Islet precursor cell (in vitro differentiated cells): Measurements from ENCODE around the gene SARS1.
"Not testable (repeated sequence)": the region's sequence is repeated elsewhere in the genome, so short reads cannot be mapped to it uniquely, and the experiment has no call there.

Source experiments
- DNase-seq: peaks from one replicate; pipeline ENCODE4 v3.0.0-alpha.2; 2018

Gene SARS1

DNA sequence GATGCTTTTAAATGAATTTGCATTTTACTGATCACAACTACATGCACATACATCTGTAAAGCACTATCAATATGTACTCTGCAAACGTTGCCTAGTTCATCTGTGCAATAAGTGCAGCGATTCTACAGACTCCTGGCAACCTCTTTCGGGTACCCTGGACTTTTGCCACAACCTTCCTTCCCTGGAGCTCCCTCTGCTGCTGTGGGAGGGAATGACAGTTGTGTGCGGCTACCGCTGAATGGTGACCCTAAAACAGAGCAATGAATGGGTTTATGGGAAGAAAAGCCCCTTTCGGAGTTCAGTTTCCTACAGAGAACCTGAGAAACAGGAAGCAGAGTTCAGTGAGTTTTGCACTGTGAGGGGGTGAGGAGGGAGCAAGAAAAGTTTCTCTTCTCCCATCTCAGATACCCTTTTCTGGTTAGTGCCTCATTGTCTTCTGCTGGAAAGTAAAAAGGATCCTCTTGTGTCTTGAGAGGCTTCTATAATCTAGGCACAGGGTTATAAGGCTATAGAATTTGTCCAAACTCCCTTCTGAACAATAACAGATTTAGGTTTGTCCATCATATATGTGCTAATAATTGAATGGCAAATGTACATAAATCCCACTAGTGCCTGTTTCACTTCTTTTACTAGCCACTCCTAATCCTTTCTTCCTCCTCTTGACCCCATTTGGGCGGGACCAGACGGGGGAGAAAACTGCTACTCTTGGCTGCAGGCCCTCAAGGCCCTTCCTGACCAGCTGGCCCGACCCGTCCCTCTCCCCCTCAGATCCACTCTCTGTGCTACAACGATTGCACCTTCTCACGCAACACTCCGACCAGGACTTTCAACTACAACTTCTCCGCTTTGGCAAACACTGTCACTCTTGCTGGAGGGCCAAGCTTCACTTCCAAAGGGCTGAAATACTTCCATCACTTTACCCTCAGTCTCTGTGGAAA lies 19.8 kb upstream of the SARS1 start:
- peak; percentile 71 for DNase-seq

DNA sequence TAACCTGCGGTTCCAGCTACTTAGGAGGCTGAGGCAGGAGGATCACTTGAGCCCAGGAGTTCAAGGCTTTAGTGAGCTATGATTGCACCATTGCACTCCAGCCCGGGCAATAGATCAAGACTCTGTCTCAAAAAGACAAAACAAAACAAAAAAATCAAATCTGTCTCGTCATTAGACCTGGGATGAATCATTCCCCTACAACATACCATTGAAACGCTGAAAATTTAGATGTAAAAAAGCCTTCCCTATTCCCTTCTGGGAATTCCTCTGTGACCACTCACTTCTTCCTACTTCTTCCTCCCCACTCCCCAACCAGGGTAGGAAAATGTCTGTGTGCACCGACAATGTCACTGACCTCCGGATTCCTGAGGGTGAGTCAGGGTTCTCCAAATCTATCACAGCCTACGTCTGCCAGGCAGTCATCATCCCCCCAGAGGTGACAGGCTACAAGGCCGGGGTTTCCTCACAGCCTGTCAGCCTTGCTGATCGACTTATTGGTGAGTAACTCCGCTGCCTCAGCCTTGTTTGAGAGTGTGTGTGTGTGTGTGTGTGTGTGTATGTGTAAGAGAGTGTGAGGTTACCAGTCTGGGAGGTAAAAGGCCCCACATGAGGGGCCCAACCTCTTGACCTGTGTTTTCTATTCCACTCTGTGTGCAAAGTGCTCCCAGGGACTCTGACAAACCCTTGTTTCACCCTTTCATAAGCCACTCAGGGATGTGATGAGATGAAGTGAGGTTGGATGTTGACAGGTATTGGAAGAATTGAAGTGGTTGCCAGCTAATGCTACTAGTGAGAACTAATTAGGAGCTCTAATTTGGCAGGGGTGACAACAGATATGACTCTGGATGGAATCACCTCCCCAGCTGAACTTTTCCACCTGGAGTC lies 16.3 kb upstream of the SARS1 start:
- peak; percentile 99 for DNase-seq

DNA sequence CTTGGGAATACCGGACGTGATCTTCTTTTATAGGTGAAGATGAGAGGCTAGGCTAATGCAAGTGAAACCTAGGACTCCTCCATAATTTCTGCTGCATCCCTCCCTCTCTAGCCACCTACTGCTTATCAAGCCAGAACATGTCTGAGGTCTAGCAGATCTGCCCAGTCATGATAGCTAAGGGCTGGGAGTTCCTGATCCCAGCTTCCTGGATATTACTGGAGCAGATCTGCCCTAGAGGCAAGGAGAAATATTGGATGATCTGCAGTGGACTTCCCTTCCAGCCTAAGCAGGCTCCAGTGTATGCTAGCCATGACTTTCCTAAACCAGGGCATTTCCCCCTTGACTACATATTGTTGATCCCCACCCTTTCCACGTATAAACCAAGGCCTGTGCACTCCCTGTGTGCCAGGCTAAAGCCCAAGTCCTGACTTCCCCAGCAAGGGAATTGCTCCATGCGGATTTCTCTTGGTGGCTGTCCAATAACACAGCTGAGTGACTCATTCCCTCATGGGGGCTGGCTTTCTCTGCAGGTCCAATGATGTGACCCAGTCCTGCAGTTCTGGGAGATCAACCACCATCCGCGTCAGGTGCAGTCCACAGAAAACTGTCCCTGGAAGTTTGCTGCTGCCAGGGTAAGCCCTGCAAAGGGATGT lies 15.5 kb upstream of the SARS1 start:
- peak; percentile 71 for DNase-seq

DNA sequence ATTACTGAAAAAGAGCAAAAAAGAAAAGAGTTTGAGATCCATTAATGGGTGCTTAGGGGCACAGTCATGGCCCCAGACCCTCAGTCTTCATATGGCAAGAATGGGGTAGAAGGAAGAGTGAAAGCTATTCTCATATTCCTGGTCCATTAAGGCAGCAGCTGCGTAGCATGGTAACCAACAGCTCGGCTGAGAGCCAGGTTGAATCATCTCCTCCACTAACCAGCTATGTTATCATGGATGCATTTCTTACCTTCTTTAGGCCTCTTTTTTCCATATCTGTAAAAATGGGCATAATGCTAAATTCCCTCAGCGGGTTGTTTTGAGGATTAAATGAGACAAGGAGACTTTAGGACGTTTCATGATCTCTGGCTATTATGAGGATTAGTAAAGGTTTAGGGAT lies 15.0 kb upstream of the SARS1 start:
- DNase-seq: peak; percentile 14

DNA sequence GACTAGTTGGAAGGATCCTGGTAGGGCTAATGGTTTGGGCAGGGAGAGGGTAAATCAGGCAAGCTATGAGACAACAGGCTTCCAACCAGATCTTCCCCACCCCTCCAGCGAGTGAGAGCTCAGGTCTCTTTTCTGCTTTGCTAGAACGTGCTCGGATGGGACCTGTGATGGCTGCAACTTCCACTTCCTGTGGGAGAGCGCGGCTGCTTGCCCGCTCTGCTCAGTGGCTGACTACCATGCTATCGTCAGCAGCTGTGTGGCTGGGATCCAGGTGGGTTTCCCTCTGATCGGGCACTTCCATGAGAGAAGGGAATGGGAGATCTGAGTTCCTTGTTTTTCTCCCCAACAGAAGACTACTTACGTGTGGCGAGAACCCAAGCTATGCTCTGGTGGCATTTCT lies 14.0 kb upstream of the SARS1 start:
- DNase-seq: no peak

DNA sequence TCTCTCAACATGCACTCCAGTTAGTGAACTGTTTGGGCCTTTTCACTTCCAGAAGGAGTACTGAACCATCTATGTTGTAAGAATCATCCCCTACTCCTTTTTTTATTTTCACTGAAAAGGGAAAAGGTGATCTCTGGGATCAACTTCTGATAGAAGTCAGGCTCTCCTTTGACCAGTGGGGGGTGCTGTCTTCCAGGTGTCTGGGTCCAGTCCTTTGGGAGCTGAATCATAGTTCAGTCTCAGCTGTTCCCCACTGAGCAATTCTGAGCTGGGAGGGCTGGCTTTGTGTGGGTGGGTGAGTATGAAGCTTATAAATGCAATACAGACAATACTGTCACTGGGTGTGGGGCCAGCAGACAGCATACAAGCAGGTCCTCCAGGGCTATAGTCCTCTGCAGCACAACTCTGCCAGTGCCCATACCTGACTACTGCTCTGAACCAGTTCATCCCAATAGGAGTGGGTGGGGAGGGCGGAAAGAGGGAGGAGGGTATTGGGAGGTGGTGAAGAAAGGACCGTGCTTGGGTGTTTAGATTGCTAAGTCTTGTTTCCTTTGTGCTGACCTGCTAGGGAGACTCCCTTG lies 12.5 kb upstream of the SARS1 start:
- peak; percentile 82 for DNase-seq

DNA sequence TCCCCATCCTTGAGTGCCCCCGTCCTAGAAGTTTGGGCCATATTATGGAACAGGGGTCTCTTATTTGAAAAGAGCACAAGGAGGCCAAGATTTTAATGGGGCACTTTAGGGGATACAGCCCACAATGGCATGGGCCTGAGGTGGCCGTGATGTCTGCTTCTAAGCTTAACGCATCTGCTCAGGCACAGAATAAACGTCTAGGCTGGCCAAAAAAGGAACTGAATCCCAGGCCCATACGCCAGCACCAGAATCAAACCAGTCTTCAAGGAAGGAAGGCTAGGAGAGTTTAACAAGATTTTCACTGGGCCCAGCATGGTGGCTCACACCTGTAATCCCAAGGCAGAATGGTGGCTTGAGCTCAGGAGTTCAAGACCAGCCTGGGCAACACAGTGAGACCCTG lies 9.2 kb upstream of the SARS1 start:
- DNase-seq: no peak

DNA sequence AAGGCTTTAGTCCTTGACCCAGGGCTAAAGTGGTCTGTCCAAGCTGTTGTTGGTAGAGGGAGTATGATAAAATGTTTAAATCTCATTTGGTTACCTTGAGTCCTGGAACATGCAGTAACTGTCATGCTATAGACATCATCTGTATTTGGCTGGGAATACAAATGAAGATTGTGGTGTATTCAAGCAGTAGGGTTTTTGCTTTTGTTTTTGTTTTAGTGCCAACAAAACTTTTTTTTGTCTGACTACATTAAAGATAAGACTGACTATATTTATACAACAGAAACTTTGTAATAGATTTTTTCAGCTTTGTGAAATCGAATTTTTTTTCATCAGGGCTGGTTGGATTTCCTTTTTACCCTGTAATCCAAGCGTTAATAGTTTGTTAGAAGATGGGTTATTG lies 7.4 kb upstream of the SARS1 start:
- DNase-seq: no peak

DNA sequence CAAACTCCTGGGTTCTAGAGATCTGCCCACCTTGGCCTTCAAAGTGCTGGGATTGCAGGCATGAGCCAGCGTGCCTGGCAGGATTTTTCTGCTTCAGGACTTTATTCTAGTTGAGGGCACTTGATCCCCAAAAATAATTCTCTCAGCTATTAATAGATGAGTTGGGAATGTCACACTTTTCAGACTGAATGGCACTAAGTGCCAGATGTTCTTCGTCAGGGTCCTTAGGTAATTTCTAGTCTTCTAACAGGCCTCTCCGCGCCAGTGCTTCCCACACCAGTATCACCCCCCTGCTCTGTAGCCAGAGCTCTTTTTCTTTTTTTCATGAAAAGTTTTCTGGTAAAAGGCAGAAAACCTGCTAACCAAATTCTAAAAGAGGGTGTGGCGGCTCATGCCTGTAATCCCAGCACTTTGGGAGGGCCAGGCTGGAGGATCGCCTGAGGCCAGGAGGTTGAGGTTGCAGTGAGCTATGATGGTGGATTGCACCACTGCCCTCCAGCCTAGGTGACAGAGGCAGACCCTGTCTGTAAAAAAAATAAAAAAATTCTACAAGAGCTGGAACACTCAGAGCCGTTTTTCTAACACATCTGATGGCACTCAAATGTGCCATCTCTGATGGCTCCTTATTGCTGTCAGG lies 6.1 kb upstream of the SARS1 start:
- peak; percentile 69 for DNase-seq

DNA sequence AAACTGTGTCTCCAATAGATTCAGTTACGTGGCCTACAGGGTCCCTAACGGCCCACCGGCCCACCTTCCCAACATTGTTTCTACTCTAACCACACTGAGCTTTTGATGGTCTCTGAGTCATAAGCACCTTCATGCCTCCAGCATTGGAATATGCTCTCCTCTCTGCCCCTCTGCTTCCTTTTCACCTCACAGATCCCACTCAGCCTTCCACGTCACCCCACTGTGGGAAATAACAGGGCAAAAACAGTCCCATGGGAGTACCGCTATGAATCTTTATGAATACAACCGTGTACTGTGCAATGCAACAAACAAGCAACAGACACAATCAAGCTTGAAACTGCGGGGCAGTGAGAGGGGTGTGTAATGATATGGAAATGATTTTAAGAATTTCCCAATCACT lies 5.3 kb upstream of the SARS1 start:
- no peak for DNase-seq

DNA sequence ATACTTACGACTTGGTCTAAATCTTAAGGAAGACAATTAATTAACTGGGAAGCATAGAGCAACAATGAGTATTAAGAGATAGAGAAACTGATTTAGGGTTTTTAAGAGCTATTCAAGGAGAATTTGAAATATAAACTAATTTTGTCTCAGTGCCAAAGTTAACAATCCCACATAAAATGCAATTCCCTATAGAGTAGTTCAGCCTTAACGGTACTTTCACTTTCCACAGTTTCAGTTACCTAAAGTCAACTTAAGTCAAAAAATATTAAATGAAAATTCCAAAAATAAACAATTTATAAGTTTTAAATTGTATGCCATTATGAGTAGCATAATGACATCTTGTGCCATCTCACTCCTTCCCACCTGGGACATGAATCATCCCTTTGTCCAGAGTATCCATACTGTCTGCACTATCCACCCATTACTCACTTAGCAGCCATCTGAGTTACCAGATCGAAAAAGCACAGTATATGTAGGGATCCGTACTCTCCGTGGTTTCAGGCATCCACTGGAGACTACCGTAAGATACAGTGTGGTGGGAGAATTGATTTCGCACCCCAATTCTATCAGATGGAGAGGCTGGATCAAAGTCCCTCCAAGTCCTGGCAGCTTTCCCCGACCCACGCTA lies 4.8 kb upstream of the SARS1 start:
- DNase-seq: no peak

DNA sequence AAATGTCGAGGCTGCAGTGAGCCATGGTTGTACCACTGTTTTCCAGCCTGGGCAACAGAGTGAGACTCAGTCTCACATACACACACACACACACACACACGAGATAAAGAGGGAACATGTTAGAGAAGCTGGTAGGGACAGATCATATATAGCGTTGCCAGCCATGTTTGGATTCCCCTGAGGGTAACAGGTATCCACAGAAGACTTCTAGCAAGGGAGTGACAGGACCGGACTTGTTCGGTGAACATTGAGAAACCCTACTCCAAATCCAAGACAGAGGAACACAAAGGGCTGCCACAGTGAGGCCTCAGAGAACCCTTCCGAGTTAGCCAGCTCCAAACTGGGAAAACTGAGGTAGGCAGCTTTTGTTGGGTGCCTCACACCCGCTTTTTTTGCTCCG lies 3.7 kb upstream of the SARS1 start:
- no peak for DNase-seq

DNA sequence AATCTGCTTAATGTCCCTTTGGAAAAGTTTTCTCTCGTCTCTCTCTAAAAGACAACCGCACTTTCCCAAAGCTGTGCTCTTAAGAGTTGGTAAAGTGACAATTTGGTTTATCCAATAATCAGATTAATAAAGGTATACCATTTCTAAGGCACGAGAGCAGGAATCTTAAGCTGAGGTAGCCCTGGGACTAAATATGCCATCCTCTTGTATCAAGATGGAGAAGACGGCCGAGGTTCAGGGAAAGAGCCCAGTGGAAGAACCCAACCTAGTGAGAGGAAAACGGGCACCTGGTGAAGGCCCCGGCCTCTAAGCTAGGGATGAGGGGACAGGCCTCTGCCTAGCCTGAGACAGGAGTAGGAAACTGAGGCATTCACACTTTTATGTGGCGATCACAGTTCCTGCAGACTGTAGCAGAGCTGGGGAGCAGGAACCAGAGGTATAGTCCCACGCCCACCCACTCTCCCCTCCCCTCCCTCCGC lies 334 bp upstream of the SARS1 start:
- DNase-seq: no peak

DNA sequence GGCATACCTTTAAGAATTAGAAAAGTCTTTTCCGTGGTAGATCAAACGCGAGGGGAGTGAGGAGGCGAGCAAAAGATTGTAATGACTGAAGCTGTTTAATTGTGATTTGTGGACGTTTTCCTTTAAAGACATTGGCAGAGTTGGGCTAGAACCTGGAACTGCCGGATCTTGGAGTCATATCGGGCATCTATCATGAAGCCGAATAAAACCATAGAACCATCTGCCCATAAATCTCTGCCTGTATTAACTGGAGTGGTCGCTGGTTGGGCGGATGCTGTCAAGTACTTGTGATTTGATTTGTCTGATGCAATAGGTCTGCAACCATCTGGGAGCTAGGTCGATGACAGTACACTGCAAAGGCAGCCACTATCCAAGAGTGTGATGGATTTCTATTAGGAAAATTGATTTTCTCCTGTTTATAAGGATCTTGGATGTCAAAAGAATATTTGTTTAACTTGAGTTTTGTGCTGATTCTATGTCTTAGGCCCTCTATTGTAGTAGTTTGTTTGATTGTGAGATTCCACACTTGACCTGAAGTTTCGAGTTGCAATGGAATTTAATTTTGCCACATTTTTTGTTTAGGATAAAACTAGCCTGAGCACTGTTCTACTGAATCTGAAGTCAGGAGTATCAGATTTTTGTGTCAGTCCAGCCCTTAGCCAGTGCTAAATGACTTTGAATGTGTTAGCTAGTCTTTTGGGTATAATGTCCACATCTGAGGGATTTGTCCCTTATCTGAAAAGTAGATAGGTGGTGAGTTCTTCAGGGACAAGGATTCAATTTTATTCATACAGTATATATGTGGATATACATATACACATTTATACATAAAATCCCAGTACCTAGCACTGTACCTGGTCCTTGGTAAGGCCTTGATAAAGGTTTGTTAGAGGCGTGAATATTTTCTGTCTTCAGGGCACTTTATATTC lies 1.2 kb downstream of the SARS1 start:
- peak; percentile 76 for DNase-seq

DNA sequence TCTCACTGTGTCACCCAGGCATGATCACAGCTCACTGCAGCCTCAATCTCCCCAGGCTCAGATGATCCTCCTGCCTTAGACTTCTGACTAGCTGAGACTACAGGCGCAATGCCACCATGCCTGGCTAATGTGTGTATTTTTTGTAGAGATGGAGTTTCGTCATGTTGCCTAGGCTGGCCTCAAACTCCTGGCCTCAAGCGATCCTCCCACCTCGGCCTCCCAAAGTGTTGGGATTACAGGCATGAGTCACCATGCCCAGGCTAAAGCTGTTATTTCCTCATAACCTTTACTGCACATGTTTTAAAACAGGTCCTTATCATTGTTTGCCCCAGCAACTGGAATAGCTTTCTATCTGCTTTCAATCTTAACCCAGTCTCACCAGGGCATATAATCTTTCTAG lies 2.9 kb downstream of the SARS1 start:
- DNase-seq: no peak

DNA sequence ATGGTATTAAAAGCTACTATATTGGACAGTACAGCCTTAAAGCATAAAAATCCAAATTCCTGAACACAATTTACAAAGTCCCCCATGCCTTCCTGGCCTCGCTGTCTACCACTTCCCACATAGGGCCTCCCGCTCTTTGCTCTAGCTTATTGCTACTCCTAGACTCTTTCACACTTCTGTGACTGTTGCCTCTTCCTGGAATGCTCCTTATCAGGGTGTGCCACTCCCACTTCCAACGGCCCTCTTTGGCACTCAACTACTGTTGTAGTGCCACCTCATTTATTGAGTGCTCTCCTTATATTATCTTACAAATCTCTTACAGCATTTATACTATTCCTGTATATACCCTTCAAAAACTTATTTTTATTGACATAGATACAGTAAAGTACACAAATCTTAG lies 4.8 kb downstream of the SARS1 start:
- DNase-seq: no peak

DNA sequence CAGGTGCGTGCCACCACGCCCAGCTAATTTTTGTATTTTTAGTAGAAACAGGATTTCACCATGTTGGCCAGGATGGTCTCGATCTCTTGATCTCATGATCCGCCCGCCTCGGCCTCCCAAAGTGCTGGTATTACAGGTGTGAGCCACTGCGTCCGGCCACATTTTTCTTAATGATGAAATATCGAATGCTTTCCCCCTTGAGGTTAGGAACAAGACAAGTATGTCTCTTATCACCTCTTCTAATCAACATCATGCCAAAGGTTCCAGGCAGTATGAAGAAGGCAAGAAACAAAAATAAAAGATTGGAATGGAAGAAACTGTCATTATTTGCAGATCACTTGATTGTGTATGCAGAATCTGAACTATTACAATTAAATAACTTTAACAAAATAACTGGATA lies 7.5 kb downstream of the SARS1 start:
- not testable (repeated sequence) for DNase-seq

DNA sequence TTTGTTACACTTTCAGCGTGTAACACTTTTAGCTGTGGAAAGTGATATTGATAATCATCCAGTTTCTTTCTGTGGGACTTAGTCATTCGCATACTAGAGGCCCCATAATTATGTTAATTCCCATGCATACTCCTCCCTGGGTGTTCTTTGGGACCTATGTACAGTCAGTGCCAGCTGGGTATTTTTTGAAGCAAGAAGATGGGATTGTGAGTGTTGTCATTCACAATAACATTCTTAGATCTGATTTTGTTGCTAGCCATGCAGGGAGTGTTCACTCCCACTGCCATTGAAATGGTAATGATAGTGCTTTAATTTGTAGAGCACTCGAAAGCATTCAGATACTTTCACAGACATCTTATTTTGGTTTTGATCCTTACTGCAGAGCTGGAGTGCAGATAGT lies 11.6 kb downstream of the SARS1 start:
- DNase-seq: no peak

DNA sequence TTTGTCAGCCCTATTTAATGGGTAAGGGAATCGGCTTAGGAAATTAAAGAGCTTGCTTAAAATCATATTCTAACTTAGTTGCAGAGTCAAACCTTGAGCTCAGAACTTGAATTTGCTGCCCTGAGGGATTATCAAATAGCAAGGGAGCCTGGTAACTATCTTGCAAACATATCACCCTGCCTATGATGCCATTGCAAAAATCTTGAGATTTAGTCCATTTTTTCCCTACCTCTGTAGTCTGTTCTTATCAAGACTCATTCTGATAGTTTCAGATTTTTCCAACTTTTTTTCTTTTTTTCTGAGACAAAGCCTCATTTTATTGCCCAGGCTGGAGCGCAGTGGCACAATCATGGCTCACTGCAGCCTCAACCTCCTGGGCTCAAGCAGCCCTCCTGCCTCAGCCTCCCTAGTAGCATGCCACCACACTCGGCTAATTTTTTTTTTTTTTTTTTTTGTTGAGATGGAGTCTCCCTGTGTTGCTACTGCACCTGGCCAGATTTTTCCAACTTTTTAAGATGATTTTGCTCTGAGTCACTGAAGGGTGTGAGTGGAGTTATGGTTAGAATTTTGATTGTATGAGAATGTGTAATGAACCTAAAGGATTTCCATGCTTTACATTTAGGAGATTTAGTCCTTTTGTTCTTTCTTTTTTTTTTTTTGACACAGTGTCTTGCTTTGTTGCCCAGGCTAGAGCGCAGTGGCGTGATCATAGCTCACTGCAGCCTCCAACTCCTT lies 12.2 kb downstream of the SARS1 start:
- no peak for DNase-seq

DNA sequence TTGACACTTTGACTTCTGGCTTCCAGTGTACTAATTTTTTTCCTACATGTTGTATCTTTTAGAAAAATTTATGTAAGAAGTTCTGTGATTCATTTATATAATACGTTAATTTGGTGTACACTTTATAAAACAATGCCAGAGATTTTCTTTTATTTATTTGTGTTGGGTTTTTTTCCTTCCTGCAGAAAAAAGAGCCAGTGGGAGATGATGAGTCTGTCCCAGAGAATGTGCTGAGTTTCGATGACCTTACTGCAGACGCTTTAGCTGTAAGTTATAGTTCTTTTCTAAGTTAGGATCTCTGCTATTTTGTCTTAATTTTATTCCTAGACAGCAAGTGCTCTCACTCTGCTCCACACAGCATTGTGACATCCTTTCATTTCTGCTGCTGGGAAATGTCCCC lies 14.4 kb downstream of the SARS1 start:
- DNase-seq: no peak
